Thyroid gland (tissue), 4 donors: ENCODE measurements around the gene VASN. TPM values are rescaled to one million over a fixed set of nuclear protein-coding genes. Genes with fewer than 3 reads are reported as not detected.
"Not testable (repeated sequence)": the region's sequence is repeated elsewhere in the genome, so short reads cannot be mapped to it uniquely, and the experiment has no call there.

ENCODE experiments used
- DNase-seq, 2 donors: peaks; one replicate each; pipeline ENCODE4 v3.0.0-alpha.2; 2019
- H3K27ac ChIP-seq, 3 donors: fragments of 200-600 bp; sonication (generic); 1 replicate in 2 of 3; 2 replicates in 1 of 3; pipeline ENCODE4 v1.5.1; 2016 to 2019; ENCODE audit warnings: mild to moderate bottlenecking in 1 of 3, moderate library complexity in 1 of 3
- H3K27me3 ChIP-seq: fragments of 200-600 bp; sonication (generic); one replicate; pipeline ENCODE4 v1.5.1; 2019
- H3K36me3 ChIP-seq, 2 donors: fragments of 200-600 bp; sonication (generic); one replicate each; pipeline ENCODE4 v1.5.1; 2016 to 2019
- H3K4me1 ChIP-seq, 2 donors: fragments of 200-600 bp; sonication (generic); one replicate each; pipeline ENCODE4 v1.5.1; 2017 to 2019
- H3K4me3 ChIP-seq, 3 donors: fragments of 200-600 bp; sonication (generic); replicated peaks in 1 of 3; 1 replicate in 2 of 3; 2 replicates in 1 of 3; pipeline ENCODE4 v1.5.1; 2016; ENCODE audit warnings: mild to moderate bottlenecking in 1 of 3
- H3K9me3 ChIP-seq: fragments of 200-600 bp; sonication (generic); one replicate; pipeline ENCODE4 v1.5.1; 2017
- POLR2A ChIP-seq, 2 donors: fragments of 450-650 bp; IDR thresholded peaks; one replicate each; pipeline ENCODE4 v1.6.1; 2017; ENCODE audit warnings: antibody characterized with exemption in 2 of 2, mild to moderate bottlenecking in 2 of 2, moderate library complexity in 1 of 2
- WGBS, 2 donors: methylation state at CpG; one replicate each; pipeline ENCODE4 v1.1.5; 2017; 5-methylcytosine and 5-hydroxymethylcytosine counted together
- intact Hi-C: fragments of 100-400 bp; cut with DNase I; formaldehyde crosslinking; loops from one replicate; pipeline ENCODE4 v1.15.1; 2023
- total RNA-seq, 4 donors: library from RNA; depleted of rRNA; stranded (reverse); fragments of >200 nt; gene quantifications; one replicate each; pipeline ENCODE4 v1.2.3, GENCODE V29; 2016
- TF ChIP-seq, protein P1 (sequence below), 6 experiments: fragments of 200-600 bp in 3 of 6; fragments of 450-650 bp in 3 of 6; sonication (generic) in 3 of 6; IDR thresholded peaks; one replicate each; pipeline ENCODE4 v1.5.1; 2016 to 2019; ENCODE audit warnings: antibody characterized with exemption in 6 of 6, mild to moderate bottlenecking in 2 of 6, inconsistent platforms in 1 of 6, moderate library complexity in 1 of 6

The VASN gene
- total RNA-seq, 4 donors from 2014 or later, result 21.9 to 47.0 (median 28.8) TPM

DNA sequence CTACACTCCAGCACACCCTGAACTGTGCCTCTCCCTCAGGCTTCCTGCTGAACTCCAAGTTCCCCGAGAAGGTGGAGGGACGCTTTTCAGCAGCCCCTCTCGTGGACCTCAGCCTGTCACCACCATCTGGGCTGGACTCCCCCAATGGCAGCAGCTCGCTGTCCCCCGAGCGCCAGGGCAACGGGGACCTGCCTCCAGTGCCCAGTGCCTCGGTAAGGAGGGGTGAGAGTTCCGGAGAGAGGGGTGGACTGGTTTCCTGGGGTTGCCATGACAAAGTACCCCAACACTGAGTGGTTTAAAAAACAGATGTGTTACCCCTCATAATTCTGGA lies 38.4 kb upstream of the VASN start:
- intact Hi-C loops, result loop anchor here (5.0 kb wide), 1 partner anchor 126 kb away; no protein-coding TSS in a partner anchor
- no peak for DNase-seq
- peaks cover 4 to 13% of the 10 kb centered on the region in 2 donors for H3K36me3 ChIP-seq

DNA sequence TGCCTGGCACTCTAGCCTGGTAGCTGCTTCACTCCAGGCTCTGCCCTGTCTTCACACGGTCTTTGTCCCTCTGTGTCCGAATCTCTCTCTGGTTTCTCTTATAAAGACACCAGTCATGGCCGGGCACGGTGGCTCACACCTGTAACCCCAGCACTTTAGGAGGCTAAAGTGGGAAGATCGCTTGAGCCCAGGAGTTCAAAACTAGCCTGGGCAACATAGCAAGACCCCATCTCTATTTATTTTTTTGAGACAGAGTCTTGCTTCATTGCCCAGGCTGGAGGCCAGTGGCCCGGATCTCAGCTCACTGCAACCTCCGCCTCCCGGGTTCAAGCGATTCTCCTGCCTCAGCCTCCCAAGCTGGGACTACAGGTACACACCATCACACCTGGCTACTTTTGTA lies 37.9 kb upstream of the VASN start:
- H3K27me3 ChIP-seq, H3K4me3 ChIP-seq, H3K27ac ChIP-seq, H3K9me3 ChIP-seq, DNase-seq: not testable (repeated sequence)
- WGBS, 2 donors, result 92 to 95% methylated on average over 9 of the region's 9 CpGs
- intact Hi-C loops, result loop anchor here (5.0 kb wide), 1 partner anchor 126 kb away; no protein-coding TSS in a partner anchor
- Histone ChIP-seq H3K4me1 (peaks cover 4 to 21% of the 10 kb centered on the region in 2 donors), H3K36me3 (peaks cover 4 to 13% of the 10 kb centered on the region in 2 donors)

More for the DNA sequence above, 38.4 kb upstream of the VASN start:
- H3K27ac ChIP-seq, result no peak overlapping the region
- no peak for TF ChIP-seq POLR2A (IDR thresholded peaks at IDR 0.05)
- TF ChIP-seq, protein P1, sequence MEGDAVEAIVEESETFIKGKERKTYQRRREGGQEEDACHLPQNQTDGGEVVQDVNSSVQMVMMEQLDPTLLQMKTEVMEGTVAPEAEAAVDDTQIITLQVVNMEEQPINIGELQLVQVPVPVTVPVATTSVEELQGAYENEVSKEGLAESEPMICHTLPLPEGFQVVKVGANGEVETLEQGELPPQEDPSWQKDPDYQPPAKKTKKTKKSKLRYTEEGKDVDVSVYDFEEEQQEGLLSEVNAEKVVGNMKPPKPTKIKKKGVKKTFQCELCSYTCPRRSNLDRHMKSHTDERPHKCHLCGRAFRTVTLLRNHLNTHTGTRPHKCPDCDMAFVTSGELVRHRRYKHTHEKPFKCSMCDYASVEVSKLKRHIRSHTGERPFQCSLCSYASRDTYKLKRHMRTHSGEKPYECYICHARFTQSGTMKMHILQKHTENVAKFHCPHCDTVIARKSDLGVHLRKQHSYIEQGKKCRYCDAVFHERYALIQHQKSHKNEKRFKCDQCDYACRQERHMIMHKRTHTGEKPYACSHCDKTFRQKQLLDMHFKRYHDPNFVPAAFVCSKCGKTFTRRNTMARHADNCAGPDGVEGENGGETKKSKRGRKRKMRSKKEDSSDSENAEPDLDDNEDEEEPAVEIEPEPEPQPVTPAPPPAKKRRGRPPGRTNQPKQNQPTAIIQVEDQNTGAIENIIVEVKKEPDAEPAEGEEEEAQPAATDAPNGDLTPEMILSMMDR (IDR thresholded peaks at IDR 0.05), result no peak
- H3K9me3 ChIP-seq, result no peaks in the 10 kb centered on the region
- no peaks in the 10 kb centered on the region for H3K27me3 ChIP-seq
- H3K4me1 ChIP-seq, result peaks cover 9 to 25% of the 10 kb centered on the region in 2 donors
- H3K4me3 ChIP-seq, result no peak overlapping the region
- WGBS, 2 donors, result 92% methylated on average over 9 of the region's 9 CpGs; no CpG with 5 or more reads in 1 of the 2 donors

- H3K4me3 ChIP-seq, result no peak overlapping the region
- H3K27me3 ChIP-seq, result no peaks in the 10 kb centered on the region
- peak; percentile 81 to 85 for DNase-seq
- 66 to 80% methylated on average over 15 to 29 of the region's 32 CpGs for WGBS, 2 donors
- H3K4me1 ChIP-seq, result peaks cover 3 to 13% of the 10 kb centered on the region in 2 donors
- H3K36me3 ChIP-seq, result peaks cover 4 to 13% of the 10 kb centered on the region in 2 donors
- TF ChIP-seq POLR2A (IDR thresholded peaks at IDR 0.05), result no peak
- TF ChIP-seq, protein P1 (IDR thresholded peaks at IDR 0.05), result no peak
- H3K9me3 ChIP-seq, result no peaks in the 10 kb centered on the region
- H3K27ac ChIP-seq, result peak overlapping the region in 1 of 3 donors; percentile 11
- intact Hi-C loops, result loop anchor here (5.0 kb wide), 1 partner anchor 128 kb away; no protein-coding TSS in a partner anchor
Measured at GRCh38 chr16:4334724-4335495, 36.7 kb upstream of the VASN start.

- H3K27me3 ChIP-seq, result no peaks in the 10 kb centered on the region
- peaks cover 3 to 8% of the 10 kb centered on the region in 2 donors for H3K4me1 ChIP-seq
- peaks cover 4 to 13% of the 10 kb centered on the region in 2 donors for H3K36me3 ChIP-seq
- TF ChIP-seq, protein P1 (IDR thresholded peaks at IDR 0.05), result no peak
- no peak for TF ChIP-seq POLR2A (IDR thresholded peaks at IDR 0.05)
- H3K4me3 ChIP-seq, result no peak overlapping the region
- intact Hi-C loops, result no loop called here
- no peak overlapping the region for H3K27ac ChIP-seq
- no peaks in the 10 kb centered on the region for H3K9me3 ChIP-seq
- 98 to 100% methylated on average over 6 to 27 of the region's 41 CpGs for WGBS, 2 donors
- no peak for DNase-seq
Measured at GRCh38 chr16:4336701-4337539, 34.7 kb upstream of the VASN start.

DNA sequence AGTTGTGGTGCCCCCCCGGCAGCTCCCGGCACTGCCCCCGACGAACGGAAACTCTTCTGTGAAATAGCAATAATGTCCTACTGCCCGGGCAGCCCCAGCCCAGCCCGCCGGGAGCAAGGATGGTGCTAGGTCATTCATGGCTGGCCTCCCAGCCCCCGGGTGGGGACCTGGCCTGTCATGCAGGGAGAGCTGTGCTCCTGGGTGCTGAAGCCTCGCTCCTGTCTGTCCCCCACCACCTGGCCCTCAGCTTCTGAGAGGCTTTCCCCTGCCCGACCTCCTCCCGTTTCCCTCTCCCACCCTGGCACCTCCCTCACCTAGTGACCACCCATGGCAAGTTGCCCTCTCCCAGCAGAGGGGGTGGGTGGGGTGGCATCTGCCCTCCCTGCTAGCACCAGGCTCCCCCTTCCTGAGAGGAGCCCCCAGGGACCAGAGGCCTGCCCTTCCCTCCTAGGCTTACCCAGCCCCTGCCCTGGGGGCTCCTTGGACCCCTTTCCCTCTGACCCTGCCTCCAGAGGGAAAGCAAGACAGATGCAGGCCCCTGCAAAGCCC lies 34.0 kb upstream of the VASN start:
- Histone ChIP-seq H3K27ac (no peak overlapping the region), H3K36me3 (peaks cover 0 to 13% of the 10 kb centered on the region in 2 donors), H3K9me3 (no peaks in the 10 kb centered on the region), H3K4me1 (peaks cover 3 to 8% of the 10 kb centered on the region in 2 donors), H3K27me3 (no peaks in the 10 kb centered on the region), H3K4me3 (no peak overlapping the region)
- 96 to 97% methylated on average over 3 of the region's 12 CpGs for WGBS, 2 donors
- intact Hi-C loops, result no loop called here
- no peak for DNase-seq
- no peak for TF ChIP-seq POLR2A (IDR thresholded peaks at IDR 0.05)
- TF ChIP-seq, protein P1 (IDR thresholded peaks at IDR 0.05), result no peak
